AG04450 (cell line): ENCODE data around the gene PIMREG. TPM values are rescaled to one million over a fixed set of nuclear protein-coding genes. Genes with fewer than 3 reads are reported as not detected.

Source experiments
- CTCF ChIA-PET: fragments of 300-600, 350-600 bp; formaldehyde crosslinking; extraction: SDS; loops from one replicate; lab custom pipeline; 2022; ENCODE audit warnings: antibody characterized with exemption, inconsistent platforms; lab: Charles Lee
- POLR2A ChIA-PET: fragments of 350-600 bp; formaldehyde crosslinking; extraction: SDS; loops from one replicate; lab custom pipeline; 2021; ENCODE audit warnings: antibody characterized with exemption, inconsistent platforms; lab: Yijun Ruan, JAX
- DNase-seq: peaks from one replicate; pipeline ENCODE4 v3.0.0-alpha.2; 2011; ENCODE audit warnings: low read depth, low spot score
- H3K27ac ChIP-seq: one replicate; pipeline ENCODE4 v1.5.1; 2012; ENCODE audit warnings: low read depth, low read length, control low read depth
- H3K27me3 ChIP-seq: one replicate; pipeline ENCODE4 v1.6.0; 2012; ENCODE audit warnings: low read length; ENCODE audit not compliant: control insufficient read depth, insufficient read depth
- H3K4me3 ChIP-seq: 2 replicates; pipeline ENCODE4 v1.5.1; 2011; ENCODE audit warnings: mild to moderate bottlenecking, low read depth, low read length, control low read depth
- H3K9me3 ChIP-seq: 2 replicates; pipeline ENCODE4 v1.5.1; 2012; ENCODE audit warnings: low read length; ENCODE audit not compliant: control insufficient read depth, insufficient read depth
- polyA plus RNA-seq: library from polyadenylated mRNA; depleted of rRNA; stranded (reverse); fragments of >200 nt; gene quantifications from 2 replicates; pipeline ENCODE4 v1.2.3, GENCODE V29; 2011
- TF ChIP-seq, protein P1 (sequence below): IDR thresholded peaks from 2 replicates; pipeline ENCODE4 v1.5.1; 2011; ENCODE audit warnings: low read depth, low read length, control low read depth, inconsistent platforms

Gene PIMREG
- polyA plus RNA-seq, 1 experiment, result 7.0 TPM

- CTCF ChIA-PET, result interaction anchor here (1.0 to 1.2 kb wide), 2 partner anchors 9 to 29 kb away, joined by 3 to 4 read pairs; no protein-coding TSS in a partner anchor
- Histone ChIP-seq H3K9me3 (no peaks in the 10 kb centered on the region), H3K27me3 (no peaks in the 10 kb centered on the region), H3K27ac (no peak overlapping the region), H3K4me3 (peak overlapping the region; percentile 75)
- POLR2A ChIA-PET, result interaction anchor here (1.4 kb wide), 1 partner anchor 79 kb away, joined by 3 read pairs; no protein-coding TSS in a partner anchor
- TF ChIP-seq, protein P1, sequence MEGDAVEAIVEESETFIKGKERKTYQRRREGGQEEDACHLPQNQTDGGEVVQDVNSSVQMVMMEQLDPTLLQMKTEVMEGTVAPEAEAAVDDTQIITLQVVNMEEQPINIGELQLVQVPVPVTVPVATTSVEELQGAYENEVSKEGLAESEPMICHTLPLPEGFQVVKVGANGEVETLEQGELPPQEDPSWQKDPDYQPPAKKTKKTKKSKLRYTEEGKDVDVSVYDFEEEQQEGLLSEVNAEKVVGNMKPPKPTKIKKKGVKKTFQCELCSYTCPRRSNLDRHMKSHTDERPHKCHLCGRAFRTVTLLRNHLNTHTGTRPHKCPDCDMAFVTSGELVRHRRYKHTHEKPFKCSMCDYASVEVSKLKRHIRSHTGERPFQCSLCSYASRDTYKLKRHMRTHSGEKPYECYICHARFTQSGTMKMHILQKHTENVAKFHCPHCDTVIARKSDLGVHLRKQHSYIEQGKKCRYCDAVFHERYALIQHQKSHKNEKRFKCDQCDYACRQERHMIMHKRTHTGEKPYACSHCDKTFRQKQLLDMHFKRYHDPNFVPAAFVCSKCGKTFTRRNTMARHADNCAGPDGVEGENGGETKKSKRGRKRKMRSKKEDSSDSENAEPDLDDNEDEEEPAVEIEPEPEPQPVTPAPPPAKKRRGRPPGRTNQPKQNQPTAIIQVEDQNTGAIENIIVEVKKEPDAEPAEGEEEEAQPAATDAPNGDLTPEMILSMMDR, result no peak
- no peak for DNase-seq
Observed at GRCh38 chr17:6444571-6445335, 498 bp downstream of the PIMREG start.

- no peak overlapping the region for H3K27ac ChIP-seq
- H3K4me3 ChIP-seq, result no peak overlapping the region
- DNase-seq, result no peak
- no peaks in the 10 kb centered on the region for H3K27me3 ChIP-seq
- POLR2A ChIA-PET, result interaction anchor here (0.7 kb wide), 1 partner anchor 1007 kb away, joined by 3 read pairs; no protein-coding TSS in a partner anchor
- TF ChIP-seq, protein P1, result no peak
- CTCF ChIA-PET, result interaction anchor here (0.8 kb wide), 1 partner anchor 26 kb away, joined by 4 read pairs; no protein-coding TSS in a partner anchor
- no peaks in the 10 kb centered on the region for H3K9me3 ChIP-seq
Observed at GRCh38 chr17:6446516-6447100, 2.4 kb downstream of the PIMREG start.

DNA sequence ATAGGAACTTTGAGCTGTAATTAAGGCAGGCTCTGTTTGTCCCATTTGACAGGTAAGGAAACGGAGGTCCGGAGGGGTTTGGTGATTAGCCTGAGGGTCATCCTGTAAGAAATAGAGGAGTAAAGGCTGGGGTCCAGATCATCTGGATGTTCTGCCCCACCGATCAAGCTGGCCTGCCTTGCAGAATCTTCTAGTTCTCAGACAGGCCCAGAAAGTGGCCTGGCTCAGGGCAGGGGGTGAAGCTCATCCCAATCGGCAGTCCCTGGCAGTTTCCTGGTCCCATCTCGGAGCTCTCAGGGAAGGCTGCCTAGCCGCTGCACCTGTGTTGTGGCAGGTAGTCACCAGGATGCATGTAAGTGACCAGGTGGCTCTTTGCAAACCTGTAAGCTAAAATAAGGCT lies 4.2 kb downstream of the PIMREG start:
- DNase-seq, result no peak
- TF ChIP-seq, protein P1, result no peak
- Histone ChIP-seq H3K9me3 (no peaks in the 10 kb centered on the region), H3K27ac (no peak overlapping the region), H3K27me3 (no peaks in the 10 kb centered on the region), H3K4me3 (no peak overlapping the region)
- ChIA-PET CTCF (interaction anchor here (0.6 to 1.0 kb wide), 3 partner anchors 12 to 474 kb away, joined by 4 read pairs; no protein-coding TSS in a partner anchor), POLR2A (no interaction called here)

DNA sequence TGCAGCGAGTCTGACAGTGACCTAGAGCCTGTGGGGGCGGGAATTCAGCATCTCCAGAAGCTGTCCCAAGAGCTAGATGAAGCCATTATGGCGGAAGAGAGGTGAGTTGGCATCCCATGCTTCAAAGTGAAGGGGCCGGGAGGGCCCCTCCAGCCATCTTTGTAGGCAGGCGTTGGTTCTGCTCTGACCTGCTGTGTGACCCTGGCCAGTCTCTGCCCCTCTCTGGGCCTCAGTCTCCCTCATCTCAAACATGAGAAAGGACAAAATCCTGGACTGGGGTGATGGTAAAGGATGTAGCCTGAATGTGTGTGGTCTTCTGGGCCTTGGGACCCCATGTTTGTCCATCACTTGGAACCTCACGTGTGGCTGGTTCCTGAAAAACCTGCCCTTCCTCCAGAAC lies 5.1 kb downstream of the PIMREG start:
- CTCF ChIA-PET, result no interaction called here
- DNase-seq, result no peak
- H3K27ac ChIP-seq, result no peak overlapping the region
- no peaks in the 10 kb centered on the region for H3K27me3 ChIP-seq
- H3K4me3 ChIP-seq, result no peak overlapping the region
- no peaks in the 10 kb centered on the region for H3K9me3 ChIP-seq
- TF ChIP-seq, protein P1, result no peak
- POLR2A ChIA-PET, result no interaction called here
